SH-SY5Y (cell line): ENCODE results near the gene EXOC6B.

Experiments used
- GATA2 ChIP-seq: IDR thresholded peaks from 2 replicates; pipeline ENCODE4 v1.6.1; 2011; ENCODE audit warnings: mild to moderate bottlenecking, low read depth, low read length
- GATA3 ChIP-seq: IDR thresholded peaks from 2 replicates; pipeline ENCODE4 v1.6.1; 2011; ENCODE audit warnings: low read depth, mild to moderate bottlenecking, low read length, moderate library complexity

EXOC6B gene

DNA sequence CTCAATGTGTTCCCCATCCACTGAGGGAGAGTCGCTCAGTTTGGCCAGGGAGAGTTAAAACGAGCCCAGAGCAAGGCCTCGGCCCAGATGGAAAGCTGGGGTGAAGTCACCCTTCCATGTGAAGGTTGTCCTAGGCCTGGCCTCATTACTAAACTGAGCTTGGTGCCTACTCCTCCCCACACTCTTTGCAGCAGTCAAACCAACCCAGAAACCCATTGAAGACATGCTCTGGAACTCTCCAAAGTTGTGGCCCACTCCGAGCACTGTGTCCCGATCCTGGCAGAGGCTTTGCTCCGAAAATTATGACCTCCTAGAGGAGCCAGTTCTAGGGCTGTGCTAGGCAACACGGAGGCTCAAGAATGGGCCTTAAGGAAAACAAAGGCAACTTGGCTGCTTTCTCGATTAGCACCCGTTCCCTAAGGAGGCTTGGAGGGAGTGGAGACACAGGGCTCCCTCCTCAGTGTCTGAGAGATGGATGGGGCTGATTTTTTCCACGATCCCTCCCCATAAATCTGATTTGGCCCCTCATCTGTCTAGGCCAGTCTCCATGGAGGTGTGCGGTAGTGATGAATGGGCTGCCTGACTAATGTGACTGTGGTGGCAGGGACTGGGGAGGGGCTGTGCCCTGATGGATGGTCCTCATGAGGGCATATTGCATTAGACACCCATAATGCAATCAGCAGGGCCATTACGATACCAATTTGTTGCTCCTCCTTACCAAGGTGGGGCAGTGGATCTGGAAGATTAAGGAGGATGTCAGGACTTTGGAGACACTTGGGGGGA, 666.4 kb downstream of the EXOC6B start:
- TF ChIP-seq GATA2 (no peak), GATA3 (no peak)

DNA sequence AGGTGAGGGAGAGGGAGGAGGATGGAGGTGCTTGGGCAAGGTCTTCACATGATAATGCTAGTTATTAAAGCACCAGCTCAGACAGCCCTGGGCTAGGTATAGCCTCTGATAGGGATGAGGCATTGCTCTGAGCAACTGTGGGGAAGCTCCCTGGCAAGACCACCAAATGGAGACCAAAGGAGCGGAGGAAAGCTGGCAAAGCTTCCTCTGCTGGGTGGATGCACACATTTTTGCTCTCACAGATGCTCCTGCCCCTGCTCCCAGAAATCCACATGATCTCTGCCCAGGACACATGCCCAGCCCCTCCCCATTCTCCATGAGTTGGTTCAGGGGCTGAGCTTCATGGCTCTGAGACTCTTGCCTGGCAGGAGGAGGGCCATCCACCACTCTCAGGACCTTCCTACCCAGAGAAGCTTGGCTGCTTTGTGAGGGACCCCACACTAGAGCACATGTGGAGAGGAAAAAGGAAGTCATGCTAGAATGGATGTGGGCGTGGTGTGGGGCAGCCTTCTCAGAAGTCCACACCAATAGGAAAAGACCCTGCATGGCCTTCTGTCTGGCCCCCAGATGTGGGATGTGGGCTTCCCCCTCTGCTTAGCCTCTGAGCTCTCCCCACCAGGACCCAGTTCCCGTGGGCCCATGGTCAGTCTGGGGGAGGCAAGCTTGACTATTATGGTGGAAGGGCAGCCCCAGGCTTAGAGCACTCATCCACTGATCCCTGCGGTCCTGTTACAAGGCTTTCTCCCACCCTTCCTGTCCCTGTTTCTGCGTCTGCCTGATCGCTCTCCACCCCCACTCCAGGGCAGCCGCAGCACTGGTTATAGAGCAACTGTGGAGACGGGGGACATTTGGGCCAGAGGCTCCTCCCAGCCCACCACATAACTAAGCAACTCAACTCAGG, 667.7 kb downstream of the EXOC6B start:
- TF ChIP-seq GATA2 = no peak
- no peak for TF ChIP-seq GATA3

DNA sequence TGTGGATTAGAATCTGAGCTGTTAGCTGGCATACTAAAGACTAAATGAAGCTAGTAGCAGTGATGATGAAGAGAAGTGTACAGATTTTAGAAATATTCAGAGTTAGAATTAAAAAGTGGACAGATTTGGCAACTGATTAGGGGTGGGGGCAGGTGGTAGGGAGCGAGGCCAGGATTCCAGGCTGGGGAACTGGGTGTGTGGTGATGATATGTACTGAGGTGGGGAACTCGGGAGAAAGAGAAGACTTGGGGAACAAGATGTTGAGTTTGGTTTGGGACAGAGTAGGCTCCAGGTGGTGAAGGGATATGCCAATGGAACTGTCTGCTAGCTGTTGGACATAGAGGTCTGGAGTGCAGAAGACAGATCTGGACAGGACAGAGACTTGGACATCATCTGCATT, 669.0 kb downstream of the EXOC6B start:
- no peak for TF ChIP-seq GATA2
- no peak for TF ChIP-seq GATA3

DNA sequence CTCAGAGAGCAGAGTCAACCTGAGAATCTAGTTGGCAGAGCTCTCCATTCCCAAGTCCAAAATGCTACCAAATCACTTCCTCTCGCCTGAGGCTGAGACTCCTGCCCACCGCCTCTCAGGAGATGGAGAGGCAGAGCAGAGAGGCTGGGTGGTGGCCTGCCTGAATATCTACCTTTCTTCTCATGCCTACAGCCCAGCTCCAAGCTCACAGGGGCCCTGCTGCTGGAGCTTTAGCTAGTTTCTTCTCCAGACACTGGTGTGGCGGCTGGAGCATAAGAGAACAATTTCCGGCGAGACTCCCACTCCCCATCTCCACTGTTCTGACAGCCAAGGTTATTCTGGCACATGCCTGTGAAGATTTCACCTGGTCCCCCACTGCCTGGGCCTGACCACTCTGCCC, 670.1 kb downstream of the EXOC6B start:
- no peak for TF ChIP-seq GATA3
- TF ChIP-seq GATA2 = no peak

DNA sequence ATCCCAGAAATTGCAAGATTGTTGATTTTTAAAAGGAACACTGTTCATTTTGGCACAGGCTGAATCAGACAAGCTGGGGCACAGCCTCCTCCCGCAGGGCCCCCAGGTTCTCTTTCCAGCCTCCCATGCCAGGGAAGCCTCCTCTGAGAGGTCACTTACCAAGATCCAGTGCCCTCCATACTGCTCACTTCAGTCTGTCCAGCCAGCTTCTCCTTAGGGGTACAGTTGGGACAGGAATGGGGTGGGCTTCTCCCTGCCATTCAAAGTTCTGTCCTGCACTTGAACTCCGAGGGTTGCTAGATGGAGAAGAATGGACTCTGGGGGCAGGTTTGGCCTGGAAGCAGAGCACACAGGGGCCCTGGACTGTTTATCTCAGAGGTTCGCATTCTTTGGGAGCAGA, 670.7 kb downstream of the EXOC6B start:
- TF ChIP-seq GATA3 (no peak), GATA2 (no peak)

DNA sequence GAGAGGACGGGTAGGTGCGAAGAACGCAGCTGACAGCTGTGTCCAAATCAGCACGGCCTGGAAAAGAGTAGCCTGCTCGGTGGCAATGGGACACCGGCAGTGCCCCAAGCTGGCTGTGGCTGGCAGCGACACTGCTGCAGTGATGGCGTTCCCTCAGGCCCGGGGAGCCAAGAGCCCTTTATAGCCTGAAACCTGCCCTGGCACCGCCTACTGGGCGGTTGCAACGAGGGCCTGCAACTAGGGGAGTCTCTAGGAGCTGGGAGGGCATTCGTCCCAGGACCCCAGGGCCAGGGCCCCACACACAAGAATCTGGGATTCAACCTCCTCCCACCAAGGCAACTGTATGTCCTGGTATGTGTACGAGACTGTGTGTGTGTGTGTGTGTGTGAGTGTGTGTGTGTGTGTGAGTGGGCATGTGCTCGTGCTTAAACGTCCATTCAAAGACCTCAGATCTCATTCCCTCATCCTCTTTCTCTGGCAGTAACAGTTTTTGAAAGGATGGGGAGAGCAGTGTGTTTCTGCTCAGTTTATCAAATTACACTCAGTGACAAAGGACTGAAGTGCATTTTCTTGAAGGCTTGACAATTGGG, 671.4 kb downstream of the EXOC6B start:
- no peak for TF ChIP-seq GATA2
- TF ChIP-seq GATA3 = no peak

DNA sequence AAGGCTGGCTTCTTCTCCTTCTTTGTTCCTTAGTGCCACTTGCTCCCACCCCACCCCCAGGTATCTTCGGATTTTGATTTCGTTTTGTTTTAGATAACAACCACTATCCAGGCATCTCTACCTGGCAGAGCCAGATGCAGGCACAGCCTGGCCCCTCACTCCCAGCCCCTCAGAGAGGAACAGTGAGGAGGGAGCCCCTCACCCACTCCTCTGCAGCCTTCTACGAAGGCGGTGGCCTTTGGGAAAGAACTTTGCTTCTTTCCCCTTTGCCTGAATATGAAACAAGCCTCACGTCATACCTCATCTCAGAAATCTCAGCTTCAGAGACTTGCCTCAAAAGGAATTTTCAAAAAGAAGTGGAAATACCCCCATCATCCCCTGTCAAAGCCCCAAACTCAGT, 671.9 kb downstream of the EXOC6B start:
- TF ChIP-seq GATA3 (no peak), GATA2 (no peak)

DNA sequence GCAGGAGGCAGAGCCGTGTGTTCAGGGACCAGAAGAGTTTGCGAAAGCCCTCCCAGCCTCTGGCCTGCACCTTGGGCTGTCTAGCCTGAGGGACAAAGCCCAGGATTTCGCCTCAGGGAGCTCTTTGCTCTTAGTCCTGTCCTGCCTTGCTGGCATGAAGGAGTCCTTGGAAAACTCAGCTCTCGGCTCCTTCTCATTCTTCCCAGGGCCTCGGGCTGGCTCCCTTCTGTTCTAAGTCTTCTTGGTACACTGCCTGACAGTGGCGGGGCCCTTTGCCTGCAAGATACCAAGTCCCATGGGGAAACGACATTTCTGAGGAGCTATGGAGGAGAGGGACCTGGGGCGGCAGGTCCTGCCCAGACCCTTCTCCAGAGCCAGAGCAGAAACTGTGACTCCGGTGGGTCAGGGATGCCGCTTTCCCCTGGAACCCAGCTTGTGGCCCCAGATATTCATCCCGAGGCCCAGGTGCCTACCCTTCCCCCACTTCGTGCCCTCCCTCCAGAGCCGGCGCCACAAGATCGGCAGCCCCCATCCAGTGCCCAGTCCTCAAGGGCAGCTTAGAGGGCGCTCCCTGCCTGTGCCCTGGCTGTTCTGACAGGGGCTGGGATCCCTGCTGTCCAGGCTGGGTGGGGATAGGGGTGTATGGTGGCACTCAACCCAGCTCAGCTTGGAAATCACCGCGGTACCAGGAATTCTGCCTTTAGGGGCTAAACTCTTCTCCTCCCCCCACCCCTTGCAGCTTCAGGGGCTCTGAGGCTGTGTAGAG, 672.6 kb downstream of the EXOC6B start:
- TF ChIP-seq GATA2 (no peak), GATA3 (no peak)

DNA sequence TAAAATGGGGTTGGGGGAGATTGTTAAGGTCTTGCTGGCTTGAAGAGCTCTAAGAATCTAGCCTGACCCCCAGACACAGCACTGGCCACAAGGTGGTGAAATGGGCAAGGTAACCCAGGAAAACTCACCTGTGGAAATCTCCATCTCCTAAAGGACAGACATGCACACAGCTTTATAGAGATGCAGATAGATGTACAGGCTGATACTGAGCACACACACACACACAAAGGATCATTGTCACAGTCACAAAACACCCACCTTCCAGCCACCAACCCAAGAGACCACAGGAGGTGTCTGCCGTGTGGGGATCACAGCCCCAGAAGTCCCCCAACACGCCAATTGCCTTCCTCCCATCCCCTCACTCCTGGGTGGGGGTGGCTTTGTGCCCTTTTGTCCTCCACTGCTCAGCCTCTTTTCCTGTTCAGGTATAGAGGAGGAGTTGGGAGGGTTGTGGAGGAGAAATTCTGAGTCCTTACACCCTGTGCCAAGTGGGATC, 674.9 kb downstream of the EXOC6B start:
- TF ChIP-seq GATA2 = no peak
- TF ChIP-seq GATA3 = no peak

DNA sequence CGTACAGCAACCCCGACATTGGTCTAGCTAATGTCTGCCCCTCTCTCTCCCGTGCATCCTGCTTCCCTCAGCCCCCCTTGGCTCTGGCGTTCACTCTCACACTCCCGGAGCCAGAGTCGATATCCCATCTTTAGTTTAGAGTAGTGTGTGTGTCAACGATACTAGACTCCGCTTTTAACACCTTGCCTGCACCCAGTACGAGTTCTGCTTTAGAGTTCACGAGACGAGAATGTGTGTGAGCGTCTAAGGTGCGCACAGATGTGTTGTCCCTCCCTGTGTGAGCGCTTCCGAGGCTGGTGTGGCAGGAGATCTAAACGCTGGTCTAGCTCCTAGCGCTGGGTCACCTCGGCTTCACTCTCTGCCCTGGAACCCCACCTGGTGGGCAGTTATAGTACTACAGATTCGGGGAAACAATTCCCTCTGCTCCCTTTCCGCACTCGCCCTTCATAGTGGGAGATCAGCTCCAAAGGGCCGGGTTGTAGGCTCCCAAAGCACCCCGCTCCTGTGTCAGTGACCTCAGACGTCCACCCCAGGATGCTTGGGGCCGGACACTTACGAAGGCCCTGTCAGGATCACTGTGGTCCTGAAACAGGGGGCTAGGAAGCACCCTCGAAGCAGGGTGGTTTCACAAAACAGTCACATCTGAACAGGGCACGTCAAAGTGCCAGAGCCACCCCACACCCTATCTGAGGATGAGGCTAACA, 675.5 kb downstream of the EXOC6B start:
- no peak for TF ChIP-seq GATA2
- TF ChIP-seq GATA3 = no peak

DNA sequence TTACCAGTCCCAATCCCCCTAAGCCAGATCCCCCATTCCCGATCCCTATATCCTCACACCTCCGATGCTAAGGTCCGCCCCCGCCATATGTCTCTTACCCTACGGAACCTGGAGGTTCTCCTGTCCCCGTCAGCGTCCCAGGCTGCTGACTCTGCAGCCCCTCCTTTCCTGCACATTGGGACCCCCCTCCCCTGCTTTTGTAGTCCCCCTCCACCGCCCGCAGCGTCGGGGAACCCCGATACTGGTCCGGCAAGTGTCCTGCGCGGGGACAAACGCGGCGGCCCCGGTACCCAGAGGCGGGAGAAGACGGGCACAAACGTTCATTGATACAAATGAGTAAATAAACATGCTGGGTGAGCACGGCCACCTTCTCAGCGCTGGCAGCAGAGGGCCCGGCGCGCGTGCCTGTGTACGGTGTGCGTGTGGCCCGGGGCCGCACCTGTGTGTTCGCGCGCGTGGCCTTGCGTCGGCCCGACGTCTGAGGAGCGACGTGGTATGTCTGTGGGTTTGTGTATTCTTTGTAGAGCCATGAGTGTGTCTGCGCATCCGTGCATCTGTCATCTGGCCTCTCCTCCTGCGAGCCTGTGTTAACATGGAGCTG, 676.2 kb downstream of the EXOC6B start:
- TF ChIP-seq GATA3 = no peak
- TF ChIP-seq GATA2 = no peak

DNA sequence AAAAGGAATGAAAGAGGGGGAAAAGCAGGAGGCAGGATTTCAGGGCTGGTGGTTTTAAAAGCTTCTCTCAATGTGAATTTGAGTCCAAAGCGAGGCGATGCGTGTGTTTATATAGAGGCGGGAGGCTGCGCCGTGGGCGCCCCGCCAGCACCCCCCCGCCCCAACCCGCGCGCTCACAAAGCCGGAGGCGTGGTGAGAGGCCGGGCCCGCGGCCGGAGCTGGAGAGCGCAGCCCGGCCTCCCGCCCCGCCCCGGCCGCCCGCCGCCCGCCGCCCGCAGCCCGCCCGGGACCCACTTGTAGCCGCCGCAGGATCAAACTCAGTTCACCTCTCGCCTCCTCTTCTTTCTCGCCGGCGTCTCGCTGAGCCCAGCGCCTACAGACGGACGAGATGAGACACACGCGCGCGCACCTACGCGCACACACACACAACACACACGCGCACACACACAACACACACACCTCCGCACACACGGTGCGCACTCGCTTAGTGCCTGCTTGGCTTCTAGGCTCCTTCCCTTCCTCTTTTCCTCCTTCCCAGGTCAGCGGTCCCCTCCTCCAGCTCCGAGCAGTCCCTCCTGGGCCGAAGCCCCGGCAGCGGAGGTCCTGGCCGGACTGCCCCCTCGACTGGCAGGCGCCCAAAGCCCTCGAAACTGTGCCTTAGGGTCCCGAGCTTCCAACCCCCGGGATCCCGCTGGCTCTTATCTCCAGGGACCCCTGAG, 676.8 kb downstream of the EXOC6B start:
- TF ChIP-seq GATA2 = no peak

DNA sequence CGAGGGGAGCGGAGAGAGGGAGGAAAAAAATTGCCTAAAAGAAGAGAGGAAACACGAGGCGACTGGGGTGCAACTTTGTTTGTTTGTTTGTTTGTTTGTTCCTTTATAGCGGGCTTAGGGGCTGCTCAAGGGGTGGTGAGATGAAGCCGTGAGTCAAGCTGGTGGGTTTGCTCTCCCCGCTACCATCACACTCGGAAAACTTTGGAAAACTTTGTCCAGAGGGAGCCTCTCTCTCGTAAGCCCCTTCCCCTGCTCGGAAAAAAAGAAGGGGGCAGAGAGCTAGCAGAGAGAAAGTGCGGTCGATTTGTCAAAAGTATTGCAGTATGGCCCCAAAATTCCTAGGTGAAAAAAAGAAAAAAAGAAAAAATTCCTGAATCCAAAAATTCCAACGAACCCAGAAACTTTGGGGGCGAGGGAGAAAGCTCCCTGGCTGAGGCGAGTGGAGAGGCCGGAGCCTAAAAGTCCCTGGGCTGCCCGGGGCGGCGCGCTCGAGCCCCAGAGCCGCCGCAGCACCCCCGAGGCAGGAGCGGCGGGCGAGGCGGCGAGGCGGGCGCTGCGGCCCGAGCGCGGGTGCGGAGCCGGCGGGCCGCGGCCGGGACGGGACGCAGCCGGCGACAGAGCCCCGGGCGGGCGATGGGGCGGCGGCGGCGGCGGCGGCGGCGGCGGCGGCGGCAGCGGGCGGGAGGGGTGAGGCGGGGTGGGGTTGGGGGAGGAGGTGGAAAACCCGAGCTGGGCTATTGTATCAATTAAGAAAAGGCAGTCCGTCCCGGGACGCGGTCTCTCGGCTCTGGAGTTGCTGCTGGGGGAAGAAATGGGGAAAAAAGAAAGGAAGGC, 677.6 kb downstream of the EXOC6B start:
- no peak for TF ChIP-seq GATA2
- no peak for TF ChIP-seq GATA3
